ENCODE measurements around the gene TMEM120A.

The TMEM120A gene

DNA sequence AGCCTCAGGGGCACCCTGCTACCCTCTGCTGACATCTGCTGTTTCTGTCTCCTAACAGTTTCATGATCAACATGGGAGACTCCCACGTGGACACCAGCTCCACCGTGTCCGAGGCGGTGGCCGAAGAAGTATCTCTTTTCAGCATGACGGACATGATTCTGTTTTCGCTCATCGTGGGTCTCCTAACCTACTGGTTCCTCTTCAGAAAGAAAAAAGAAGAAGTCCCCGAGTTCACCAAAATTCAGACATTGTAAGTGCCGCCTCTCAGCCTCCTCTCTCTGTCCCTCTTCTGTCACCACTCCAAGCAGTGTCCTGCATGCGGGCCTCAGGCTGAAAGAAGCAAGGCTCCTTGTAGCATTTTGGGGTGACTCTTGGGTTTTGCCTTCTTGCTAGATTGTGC, 40.5 kb downstream of the TMEM120A start:
- no peak for DNase-seq

DNA sequence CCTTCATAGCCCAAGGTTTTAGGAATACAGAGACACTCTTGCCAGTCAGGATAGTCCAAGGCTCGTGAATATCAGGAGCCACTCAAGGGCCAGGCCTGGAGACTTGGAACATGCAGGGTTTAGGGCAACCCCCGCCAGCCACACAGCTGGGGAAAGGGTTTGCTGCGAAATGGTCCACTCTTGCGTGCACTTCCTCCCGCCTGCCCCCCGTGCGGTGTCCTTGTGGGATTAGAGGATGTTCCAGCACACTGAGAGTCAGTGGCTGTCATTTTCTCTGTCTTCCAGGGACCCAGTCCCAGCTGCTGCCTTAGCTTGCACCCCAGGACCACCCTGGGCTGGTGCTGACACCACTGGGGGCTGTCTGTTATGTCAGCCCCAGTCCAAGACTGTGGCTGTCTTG, 41.0 kb downstream of the TMEM120A start:
- DNase-seq = no peak

DNA sequence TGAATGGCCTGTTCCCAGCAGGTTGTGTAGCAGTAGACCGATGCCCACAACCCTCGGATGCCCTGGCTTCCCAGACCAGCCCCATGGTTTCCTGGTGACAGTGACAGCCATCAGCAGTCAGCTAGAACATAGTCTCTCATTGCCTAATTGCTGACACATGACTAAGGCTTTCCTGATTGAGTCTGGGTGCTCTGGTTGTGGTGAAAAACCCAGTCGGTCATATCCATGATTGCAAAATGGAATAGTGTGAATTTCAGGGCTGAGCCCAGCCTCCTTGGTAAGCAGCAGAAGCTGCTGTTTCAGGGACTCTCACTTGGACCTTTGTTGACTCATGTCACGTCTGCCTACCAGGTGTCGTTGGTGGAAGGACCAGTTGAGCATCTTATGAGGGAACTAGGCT, 42.9 kb downstream of the TMEM120A start:
- no peak for DNase-seq

DNA sequence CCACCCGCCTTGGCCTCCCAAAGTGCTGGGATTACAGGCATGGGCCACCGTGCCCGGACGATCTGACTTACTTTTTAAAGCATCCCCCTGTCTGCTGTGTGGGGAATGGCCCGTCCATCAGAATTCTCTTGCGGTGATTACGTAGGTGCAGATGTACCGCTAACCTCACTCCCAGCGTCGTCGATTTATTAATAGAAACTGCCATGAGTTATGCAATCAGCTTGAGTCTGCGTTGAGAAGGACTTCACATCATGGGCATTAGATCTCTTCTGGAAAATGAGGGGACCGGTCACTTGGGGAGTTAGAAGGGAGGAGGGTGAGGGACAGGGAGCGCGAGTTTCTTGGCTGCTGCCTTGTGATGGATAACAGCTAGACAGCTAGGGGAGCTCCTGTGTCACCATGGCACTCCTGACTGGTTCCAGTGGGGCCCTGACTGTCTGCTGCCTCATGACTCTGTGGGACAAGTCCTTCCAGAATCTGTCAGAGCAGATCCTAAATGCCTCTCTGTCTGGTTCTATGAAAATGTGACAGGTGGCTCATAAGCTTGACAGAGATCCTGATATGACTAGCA, 44.2 kb downstream of the TMEM120A start:
- DNase-seq = no peak

DNA sequence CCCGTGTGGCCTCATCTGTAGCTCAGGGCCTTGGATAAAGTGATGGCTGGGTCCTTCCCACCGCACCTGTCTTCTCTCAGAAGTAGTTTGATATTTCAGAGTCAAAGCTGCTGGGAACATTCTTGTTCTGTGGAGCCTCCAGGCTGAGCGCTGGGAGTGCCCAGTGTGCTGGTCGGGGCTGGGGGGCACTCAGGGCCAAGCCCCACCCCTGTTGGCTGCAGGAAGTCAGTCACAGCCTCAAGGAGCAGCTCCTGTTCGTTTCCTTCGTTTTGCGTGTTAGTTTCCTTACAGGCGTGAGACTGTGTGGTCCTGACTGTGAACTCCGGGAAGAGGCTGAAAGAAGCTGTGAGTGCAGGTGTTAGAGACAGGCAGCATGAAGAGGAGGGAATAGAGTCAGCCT, 46.2 kb downstream of the TMEM120A start:
- no peak for DNase-seq

DNA sequence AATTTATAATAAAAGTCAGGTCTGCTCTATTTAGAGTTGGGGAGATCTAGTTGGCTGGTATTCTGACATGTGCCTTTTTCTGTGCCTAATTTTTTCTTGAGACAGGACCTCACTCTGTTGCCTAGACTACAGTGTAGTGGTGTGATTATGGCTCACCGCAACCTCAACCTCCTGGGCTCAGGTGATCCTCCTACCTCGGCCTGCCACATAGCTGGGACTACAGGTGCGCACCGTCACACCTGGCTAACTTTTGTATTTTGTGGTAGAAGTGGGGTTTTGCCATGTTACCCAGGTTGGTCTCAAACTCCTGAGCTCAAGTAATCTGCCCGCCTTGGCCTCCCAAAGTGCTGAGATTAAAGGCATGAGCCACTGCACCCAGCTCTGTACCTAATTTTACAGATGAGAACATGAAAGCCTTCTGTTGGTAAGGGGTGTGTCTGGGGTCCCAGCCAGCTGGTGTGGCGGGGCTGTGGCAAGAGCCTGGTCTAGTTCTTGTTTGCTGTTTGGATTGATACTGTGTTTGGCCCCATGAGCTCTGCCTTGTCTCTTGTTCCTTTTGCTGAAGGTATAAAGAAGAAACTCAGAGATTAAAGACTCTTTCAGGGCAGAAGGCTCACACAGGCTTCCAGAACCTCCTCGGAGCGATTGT, 48.1 kb downstream of the TMEM120A start:
- no peak for DNase-seq

DNA sequence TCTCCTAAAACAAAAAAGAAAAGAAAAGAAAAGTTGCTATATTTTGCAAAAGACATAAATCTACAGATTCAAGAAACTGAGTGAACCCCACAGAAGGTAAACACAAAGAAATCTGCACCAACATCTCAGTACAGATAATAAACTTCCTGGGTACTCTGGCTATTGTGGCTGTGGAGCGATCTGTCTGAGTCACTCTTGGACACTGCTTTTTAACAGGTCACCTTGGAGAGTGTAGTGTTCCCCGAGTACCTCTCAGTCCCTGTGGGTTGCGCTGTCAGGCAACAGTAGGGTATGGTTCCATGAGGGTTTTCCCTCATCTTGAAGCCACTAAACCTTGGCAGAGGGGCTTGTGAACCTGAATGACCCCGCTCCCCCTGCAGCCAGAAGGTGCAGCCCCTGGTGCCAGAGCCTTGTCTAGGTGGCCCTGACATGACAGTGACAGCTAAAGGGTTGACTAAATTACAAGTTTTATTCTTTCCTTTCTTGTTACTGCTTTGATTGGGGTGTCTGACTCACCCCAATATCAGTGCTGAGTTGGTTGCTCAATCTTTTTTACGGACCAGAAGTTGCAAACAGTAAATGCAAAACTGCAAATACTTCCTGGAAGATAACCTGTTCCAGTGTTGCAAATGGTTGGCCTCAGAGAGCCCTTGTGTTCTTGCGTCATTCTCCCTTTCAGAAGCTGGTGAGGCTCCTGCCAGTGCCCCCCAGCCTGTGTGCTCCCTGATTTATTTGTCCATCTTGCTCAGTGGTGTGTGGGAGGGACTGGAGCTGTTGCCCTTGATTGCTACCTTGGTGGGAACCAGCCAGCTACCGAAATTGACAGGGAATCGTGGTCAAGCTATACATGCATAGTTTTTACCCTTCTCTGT, 48.9 kb downstream of the TMEM120A start:
- DNase-seq = no peak

DNA sequence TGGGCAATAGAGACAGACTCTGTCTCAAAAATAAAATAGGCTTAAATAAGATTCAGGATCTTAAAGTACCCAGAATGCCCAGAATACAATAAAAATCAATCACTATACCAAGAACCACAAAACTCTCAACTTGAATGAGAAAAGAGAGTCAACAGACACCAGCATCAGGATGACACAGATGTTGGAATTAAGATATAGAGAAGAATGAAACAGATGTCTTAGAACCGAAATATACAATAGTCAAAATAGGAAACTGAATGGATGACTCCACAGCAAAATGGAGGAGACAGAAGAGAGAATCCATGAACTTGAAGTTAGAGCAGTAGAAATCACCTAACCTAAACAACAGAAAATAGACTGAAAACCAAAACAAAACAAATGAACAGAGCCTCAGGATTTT, 49.9 kb downstream of the TMEM120A start:
- no peak for DNase-seq

DNA sequence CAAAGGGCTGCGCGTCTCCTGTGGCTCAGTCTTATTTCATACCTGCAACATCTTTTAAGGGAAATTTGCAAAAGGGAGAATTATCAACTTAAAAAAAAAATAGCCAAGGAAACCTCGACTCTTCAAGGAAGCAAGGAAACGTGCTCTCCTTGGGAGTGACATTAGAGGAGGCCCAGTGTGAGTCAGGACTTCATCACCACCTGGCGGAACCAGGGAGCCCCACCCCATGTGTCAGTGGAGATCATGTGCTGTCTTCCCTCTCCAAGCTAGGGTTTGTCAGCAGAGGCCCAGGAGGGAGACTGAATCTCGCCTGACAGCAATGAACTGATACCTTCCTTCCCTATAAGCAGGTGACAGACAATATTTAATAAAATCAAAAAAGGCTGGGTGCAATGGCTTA, 50.5 kb downstream of the TMEM120A start:
- no peak for DNase-seq

DNA sequence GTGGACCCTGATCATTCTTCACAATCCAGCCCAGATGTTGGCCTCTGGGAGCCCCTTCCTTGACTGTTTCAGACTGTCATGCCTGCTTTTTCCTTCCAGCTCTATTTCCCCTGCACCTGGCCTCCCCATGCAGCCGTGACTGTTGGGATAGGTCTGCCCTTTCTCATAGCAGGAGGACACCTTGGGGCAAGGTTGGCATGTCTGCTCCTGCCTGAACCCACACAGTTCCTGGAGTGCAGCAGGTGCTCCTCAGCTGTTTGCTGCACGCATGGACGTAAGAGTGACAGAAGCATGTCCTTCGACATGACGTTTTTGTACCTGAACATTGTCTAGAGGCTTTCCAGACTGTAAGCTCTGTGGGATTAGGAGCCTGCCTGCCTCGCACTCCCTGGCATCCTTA, 55.5 kb downstream of the TMEM120A start:
- DNase-seq = no peak

DNA sequence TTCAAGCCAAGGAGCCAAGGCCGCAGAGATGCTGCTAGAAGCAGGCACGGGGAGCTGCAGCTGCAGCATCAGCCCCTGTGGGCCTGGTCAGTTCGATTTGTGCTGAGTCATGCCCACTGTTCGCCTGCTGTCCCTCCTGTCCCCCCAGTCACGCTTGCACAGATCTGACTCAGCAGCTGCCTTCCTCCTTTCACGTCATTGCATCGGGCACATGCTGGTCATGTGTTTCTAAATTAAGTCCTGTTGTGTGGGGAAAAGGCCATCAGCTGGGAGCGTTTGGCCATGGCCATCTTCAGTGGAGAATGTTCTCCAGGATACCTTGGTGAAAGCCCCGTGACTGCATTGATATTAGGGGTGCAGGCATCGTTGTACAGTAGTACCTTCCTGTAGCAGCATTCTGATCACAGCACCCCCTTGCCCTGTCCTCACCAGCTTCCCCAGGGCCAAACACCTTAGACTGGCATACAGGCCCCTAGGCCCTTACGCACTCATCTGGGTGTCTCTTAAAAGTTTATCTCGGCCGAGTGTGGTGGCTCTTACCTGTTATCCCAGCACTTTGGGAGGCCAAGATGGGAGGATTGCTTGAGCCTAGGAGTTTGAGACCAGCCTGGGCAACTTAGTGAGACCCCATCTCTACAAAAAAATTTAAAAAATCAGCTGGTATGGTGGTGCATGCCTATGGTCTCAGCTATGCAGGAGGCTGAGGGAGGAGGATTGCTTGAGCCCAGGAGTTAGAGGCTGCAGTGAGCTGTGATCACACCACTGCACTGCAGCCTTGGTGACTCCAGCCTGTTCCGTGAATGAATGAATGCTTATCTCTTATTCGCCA, 56.2 kb downstream of the TMEM120A start:
- DNase-seq = no peak
